ELF-1 (cell line): ENCODE measurements around the gene CAVIN4.

Source experiments
- DNase-seq: peaks from one replicate; pipeline ENCODE4 v3.0.0-alpha.2; 2016; ENCODE audit warnings: low read depth, low spot score

The CAVIN4 gene

GRCh38 chr9:100589582-100589981 is 11.7 kb downstream of the CAVIN4 start:
- no peak for DNase-seq

GRCh38 chr9:100590481-100590880 is 12.6 kb downstream of the CAVIN4 start:
- no peak for DNase-seq

GRCh38 chr9:100591139-100591538 is 13.3 kb downstream of the CAVIN4 start:
- no peak for DNase-seq

GRCh38 chr9:100591639-100592412 is 13.9 kb downstream of the CAVIN4 start:
- DNase-seq = no peak

GRCh38 chr9:100595391-100596199 is 17.7 kb downstream of the CAVIN4 start:
- peak; percentile 61 for DNase-seq

GRCh38 chr9:100597236-100597635 is 19.4 kb downstream of the CAVIN4 start:
- no peak for DNase-seq

GRCh38 chr9:100598641-100599145 is 20.8 kb downstream of the CAVIN4 start:
- peak; percentile 98 for DNase-seq

- no peak for DNase-seq
These were observed 22.7 kb downstream of the CAVIN4 start for GRCh38 chr9:100600521-100601079.

- peak; percentile 74 for DNase-seq
These were observed 23.3 kb downstream of the CAVIN4 start for GRCh38 chr9:100601216-100601615.

GRCh38 chr9:100602342-100602801 is 24.5 kb downstream of the CAVIN4 start:
- peak; percentile 76 for DNase-seq

GRCh38 chr9:100605405-100605804 is 27.5 kb downstream of the CAVIN4 start:
- DNase-seq = no peak

- DNase-seq = peak; percentile 60
These were observed 41.3 kb downstream of the CAVIN4 start for GRCh38 chr9:100619194-100619593.

- DNase-seq = no peak
These were observed 41.8 kb downstream of the CAVIN4 start for GRCh38 chr9:100619665-100620064.

GRCh38 chr9:100623969-100624368 is 46.1 kb downstream of the CAVIN4 start:
- DNase-seq = no peak

GRCh38 chr9:100626949-100627348 is 49.1 kb downstream of the CAVIN4 start:
- DNase-seq = no peak

GRCh38 chr9:100637787-100638186 is 59.9 kb downstream of the CAVIN4 start:
- peak; percentile 93 for DNase-seq
